GM12892 (cell line): ENCODE results near the gene RAB3A.

Source experiments
- DNase-seq: peaks from one replicate; pipeline ENCODE4 v3.0.0; 2011; ENCODE audit not compliant: insufficient read length
- FAIRE-seq: peaks from 2 replicates; lab custom pipeline; 2011; peaks lifted over from hg19 to GRCh38; lab: Jason Lieb, UNC
- POLR2A ChIP-seq: IDR thresholded peaks from 2 replicates; pipeline ENCODE4 v1.6.1; 2011; ENCODE audit warnings: low read depth, low read length, control low read depth
- POLR2AphosphoS5 ChIP-seq: IDR thresholded peaks from 2 replicates; pipeline ENCODE4 v1.6.1; 2011; ENCODE audit warnings: low read depth, low read length, control low read depth
- TAF1 ChIP-seq: IDR thresholded peaks from 2 replicates; pipeline ENCODE4 v1.6.1; 2011; ENCODE audit warnings: low read depth, mild to moderate bottlenecking, control low read depth, low read length, borderline replicate concordance

RAB3A gene

GRCh38 chr19:18152817-18153555 is 50.9 kb downstream of the RAB3A start, which contains the start of gene PIK3R2:
Gene PIK3R2, plus strand, starts transcription at chr19:18153163. Its CDS starts 2,717 bp downstream, at chr19:18155880.
- FAIRE-seq, result peak; percentile 100
- TF ChIP-seq POLR2AphosphoS5 (no peak; the same call in 1 of the 2 replicates), TAF1 (no peak), POLR2A (no peak; the same call in 1 of the 2 replicates)
- DNase-seq, result peak; percentile 98

DNA sequence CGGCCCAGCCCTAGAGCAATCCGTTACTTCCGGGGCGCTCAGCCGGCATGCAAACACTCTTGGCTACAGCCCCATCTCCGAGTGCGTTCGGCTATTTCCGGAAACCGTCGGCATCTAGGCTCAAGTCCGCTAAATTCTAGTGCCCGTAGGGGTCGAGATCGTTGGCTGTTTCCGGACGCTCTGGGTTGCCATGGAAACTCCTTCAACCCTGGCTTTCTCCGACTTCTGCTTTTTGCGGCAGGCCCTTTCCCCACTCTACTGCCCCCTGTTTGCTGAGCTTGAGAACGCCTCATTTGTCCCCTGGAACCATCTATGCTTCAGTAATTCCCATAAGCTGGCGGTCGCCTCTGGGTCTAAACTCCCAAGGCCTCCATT is 51.4 kb downstream of the RAB3A start:
- peak; percentile 99 for DNase-seq
- no peak for FAIRE-seq
- TF ChIP-seq TAF1, result 0 out of 2 replicates have a peak, but pooled peaks have one; percentile 26
- TF ChIP-seq POLR2AphosphoS5, result no peak
- TF ChIP-seq POLR2A, result 0 out of 2 replicates have a peak, but pooled peaks have one; percentile 51

DNA sequence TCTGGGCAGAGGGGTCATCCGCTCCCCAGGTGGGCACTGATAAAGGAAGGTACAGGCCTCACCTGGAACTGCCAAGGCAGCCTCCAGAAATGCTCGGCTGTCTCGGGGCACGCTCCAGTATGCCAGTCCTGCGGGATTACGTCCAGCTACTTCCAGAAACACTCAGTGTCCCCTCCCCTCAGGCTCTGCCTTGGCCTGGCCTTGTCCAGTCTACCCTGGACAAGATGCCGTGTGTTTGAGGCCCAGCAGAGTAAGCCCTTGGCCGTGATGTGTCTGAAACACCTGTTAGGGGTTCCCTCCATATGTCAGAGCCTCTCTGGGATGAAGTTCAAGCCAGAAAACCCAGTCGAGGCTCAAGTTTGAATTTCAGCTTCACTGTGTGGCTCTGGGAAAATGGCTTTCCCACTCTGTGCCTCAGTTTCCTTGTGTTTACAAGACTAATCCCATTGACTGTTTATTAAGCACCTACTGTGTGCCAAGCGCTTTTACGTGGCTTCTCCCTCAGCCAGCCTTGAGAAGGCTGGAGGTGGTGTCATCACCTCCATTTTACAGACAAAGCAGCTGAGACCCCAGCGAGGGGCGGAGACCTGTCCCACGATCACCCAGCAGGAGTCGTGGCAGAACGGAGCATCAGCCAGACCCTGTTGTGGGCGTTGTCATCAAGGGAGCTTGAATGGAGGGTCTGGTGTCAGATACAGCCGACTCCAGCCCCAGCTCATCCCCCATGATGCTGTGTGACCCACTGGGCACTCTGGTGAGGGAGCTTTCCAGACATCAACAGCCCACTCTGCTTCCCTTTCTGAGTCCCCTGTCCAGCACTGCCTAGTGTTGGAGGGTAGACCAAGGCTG is 52.8 kb downstream of the RAB3A start:
- FAIRE-seq (no peak), DNase-seq (no peak)
- TF ChIP-seq POLR2A (no peak), POLR2AphosphoS5 (0 out of 2 replicates have a peak, but pooled peaks have one; percentile 3), TAF1 (no peak)

DNA sequence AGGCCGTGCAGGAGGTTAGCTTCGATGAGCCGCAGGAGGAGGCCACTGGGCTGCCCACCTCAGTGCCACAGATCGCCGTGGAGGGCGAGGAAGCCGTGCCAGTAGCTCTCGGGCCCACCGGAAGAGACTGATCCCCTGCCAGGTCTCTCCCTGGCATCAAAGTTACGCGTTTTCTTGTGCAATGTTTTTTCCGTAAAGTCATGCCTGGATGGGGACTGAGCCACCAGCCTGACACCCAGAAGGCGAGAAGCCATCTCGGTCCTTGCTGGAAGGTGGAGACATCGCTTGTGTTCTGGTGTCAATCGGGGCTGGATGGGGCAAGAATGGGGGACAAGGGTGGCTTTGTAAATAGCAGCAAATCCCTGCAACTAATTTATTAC is 54.3 kb downstream of the RAB3A start:
- DNase-seq (no peak), FAIRE-seq (no peak)
- TF ChIP-seq POLR2AphosphoS5 (no peak), TAF1 (no peak), POLR2A (no peak)

GRCh38 chr19:18147396-18147795 is 56.4 kb downstream of the RAB3A start:
- FAIRE-seq, result no peak
- no peak for TF ChIP-seq POLR2A
- TF ChIP-seq TAF1, result no peak
- TF ChIP-seq POLR2AphosphoS5, result no peak
- DNase-seq, result no peak
